Stomach smooth muscle (tissue), 2 donors: ENCODE measurements around the gene M1AP.
"Not testable (repeated sequence)": the region's sequence is repeated elsewhere in the genome, so short reads cannot be mapped to it uniquely, and the experiment has no call there.

Experiments used
- H3K27ac ChIP-seq: one replicate; pipeline ENCODE4 v1.7.0; 2013; ENCODE audit warnings: mild to moderate bottlenecking, low read length, inconsistent platforms
- H3K27me3 ChIP-seq, 2 donors: one replicate each; pipeline ENCODE4 v1.7.0; 2013; ENCODE audit warnings: low read length in 2 of 2; ENCODE audit not compliant: insufficient read depth in 2 of 2, control insufficient read depth in 1 of 2
- H3K36me3 ChIP-seq, 2 donors: one replicate each; pipeline ENCODE4 v1.7.0; 2013; ENCODE audit warnings: low read length in 2 of 2; ENCODE audit not compliant: control insufficient read depth in 2 of 2, insufficient read depth in 2 of 2
- H3K4me1 ChIP-seq: one replicate; pipeline ENCODE4 v1.7.0; 2013; ENCODE audit warnings: low read length; ENCODE audit not compliant: control insufficient read depth, insufficient read depth
- H3K4me3 ChIP-seq, 2 donors: one replicate each; pipeline ENCODE4 v1.7.0; 2013; ENCODE audit warnings: low read length in 2 of 2
- H3K9ac ChIP-seq, 2 donors: one replicate each; pipeline ENCODE4 v1.7.0; 2013; ENCODE audit warnings: low read length in 2 of 2, mild to moderate bottlenecking in 1 of 2
- H3K9me3 ChIP-seq, 2 donors: one replicate each; pipeline ENCODE4 v1.7.0; 2013; ENCODE audit warnings: low read length in 2 of 2; ENCODE audit not compliant: control insufficient read depth in 2 of 2
- donor health status: healthy.
- donor health status: Pancreatic carcinoma.

M1AP gene

DNA sequence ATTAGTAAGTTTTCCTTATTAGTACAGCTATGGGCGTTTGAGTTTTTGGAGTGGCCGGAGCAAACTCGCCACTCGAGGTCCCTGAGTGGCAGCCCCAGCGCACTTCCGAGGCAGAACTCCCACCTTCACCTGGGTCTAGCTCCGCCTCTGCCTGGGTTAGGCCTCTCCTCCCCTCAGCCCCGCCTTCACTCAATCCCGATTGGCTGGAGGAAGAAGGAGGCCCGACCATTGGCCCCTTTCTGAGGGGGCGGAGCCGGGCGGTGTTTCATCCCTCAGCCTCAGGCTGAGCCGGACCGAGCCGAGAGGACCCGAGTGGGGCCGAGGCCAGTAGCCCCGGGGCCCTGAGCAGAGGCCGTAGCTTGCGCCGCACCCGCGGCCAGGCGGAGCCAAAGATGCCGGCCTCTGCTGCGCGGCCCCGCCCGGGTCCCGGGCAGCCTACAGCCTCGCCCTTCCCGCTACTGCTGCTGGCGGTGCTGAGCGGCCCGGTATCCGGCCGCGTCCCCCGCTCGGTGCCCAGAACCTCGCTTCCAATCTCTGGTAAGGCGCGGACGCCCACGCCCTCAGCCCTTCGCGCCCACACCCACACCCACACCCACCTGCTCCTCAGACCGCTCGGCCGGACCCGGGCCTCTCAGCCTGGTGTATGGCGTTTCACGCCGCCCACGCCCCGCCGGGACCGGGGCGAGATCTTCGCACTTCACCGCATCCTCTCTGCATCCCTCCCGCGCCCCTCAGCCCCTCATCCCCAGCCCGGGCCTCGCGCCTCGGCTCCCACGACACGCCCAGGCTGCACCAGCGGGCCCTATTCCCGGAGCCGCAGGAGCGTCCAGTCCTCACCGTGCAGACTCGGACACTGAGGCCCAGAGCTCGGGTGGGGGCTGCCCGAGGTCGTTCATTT lies 6.1 kb upstream of the M1AP start, which contains the start of gene SEMA4F:
Gene SEMA4F, plus strand, starts transcription at position 263 of the 898 bp plus-strand sequence. Its CDS starts 130 bp downstream, at position 393.
- peak within 1 kb of the TSS; percentile 68 to 72 for H3K9ac ChIP-seq
- H3K36me3 ChIP-seq = peaks cover 5 to 15% of the 10 kb centered on the region in 2 donors
- H3K27me3 ChIP-seq = no peaks in the 10 kb centered on the region
- H3K4me1 ChIP-seq = peaks cover 11% of the 10 kb centered on the region
- peak within 1 kb of the TSS; percentile 71 to 81 for H3K4me3 ChIP-seq
- H3K27ac ChIP-seq = no peak within 1 kb of the TSS
- H3K9me3 ChIP-seq = no peaks in the 10 kb centered on the region

- H3K9me3 ChIP-seq = no peaks in the 10 kb centered on the region
- no peak overlapping the region for H3K27ac ChIP-seq
Observed at GRCh38 chr2:74653589-74653984, 5.5 kb upstream of the M1AP start.

DNA sequence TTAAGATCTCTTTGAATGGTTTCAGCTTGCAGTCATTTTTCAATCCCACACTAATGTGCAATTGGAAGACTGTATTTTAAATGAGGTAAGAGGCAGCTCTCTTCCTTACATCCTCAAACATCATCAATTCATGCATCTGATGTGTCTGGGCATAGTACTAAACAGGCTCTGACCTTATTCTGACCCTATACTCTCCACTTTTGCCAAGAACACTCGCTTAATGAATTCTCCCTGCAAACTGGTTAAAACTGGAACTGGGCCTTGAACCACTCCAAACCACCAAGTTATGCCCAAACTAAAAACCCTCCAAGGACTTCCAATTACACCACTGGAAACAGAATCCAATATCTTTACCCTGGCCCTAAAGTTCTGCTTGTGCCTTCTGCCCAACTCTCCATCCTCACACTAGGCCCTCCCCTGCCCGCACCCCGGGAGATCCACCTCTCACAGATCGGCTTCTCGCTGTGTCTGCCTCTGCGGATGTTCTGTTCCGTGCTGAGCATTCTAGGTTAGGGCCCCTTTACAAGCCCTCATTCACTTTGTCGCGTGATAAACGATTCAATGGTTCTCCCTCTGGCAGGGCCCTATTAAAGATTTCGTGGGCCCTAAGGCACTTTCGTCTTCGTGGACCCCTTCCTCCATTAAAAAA lies 1.2 kb downstream of the M1AP start:
- Histone ChIP-seq H3K4me3 (no peak overlapping the region), H3K27ac (no peak overlapping the region), H3K4me1 (no peaks in the 10 kb centered on the region), H3K9me3 (no peaks in the 10 kb centered on the region), H3K9ac (no peak overlapping the region), H3K27me3 (peaks cover 11 to 16% of the 10 kb centered on the region in 2 donors), H3K36me3 (no peaks in the 10 kb centered on the region)

More at GRCh38 chr2:74653589-74653984, 5.5 kb upstream of the M1AP start:
- Histone ChIP-seq H3K9ac (peak overlapping the region; percentile 42 to 50), H3K4me3 (peak overlapping the region; percentile 71 to 81), H3K36me3 (peaks cover 0 to 11% of the 10 kb centered on the region in 2 donors), H3K4me1 (peaks cover 11% of the 10 kb centered on the region), H3K27me3 (peaks cover 2 to 3% of the 10 kb centered on the region in 2 donors)

DNA sequence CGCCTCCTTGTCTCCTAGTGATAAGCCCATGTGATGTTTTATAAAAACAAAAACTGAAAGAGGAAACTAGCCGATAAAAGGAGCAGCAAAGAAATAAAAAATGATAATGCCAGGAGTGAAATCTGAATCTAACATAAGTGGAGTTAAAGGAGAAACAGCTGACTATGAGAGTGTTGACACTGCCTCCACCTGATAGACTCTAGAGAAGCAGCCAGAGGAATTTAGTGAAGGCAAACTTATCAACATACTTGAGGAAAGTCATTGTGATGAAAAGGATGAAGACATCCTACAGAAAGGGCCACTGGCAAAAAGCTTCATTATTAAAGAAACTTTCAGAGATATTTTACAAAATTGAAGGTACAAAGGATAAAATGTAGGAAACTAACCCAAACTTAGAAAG lies 1.9 kb downstream of the M1AP start:
- no peaks in the 10 kb centered on the region for H3K9me3 ChIP-seq
- H3K4me3 ChIP-seq = no peak overlapping the region
- H3K9ac ChIP-seq = no peak overlapping the region
- no peak overlapping the region for H3K27ac ChIP-seq
- peaks cover 11 to 16% of the 10 kb centered on the region in 2 donors for H3K27me3 ChIP-seq
- H3K4me1 ChIP-seq = no peaks in the 10 kb centered on the region
- no peaks in the 10 kb centered on the region for H3K36me3 ChIP-seq

GRCh38 chr2:74645344-74645743 lies 2.8 kb downstream of the M1AP start:
- no peaks in the 10 kb centered on the region for H3K9me3 ChIP-seq
- H3K27ac ChIP-seq = no peak overlapping the region
- no peak overlapping the region for H3K9ac ChIP-seq
- no peaks in the 10 kb centered on the region for H3K4me1 ChIP-seq
- H3K27me3 ChIP-seq = peaks cover 11 to 16% of the 10 kb centered on the region in 2 donors
- no peaks in the 10 kb centered on the region for H3K36me3 ChIP-seq
- no peak overlapping the region for H3K4me3 ChIP-seq

GRCh38 chr2:74639550-74639949 lies 8.6 kb downstream of the M1AP start:
- Histone ChIP-seq H3K27ac (no peak overlapping the region), H3K27me3 (no peaks in the 10 kb centered on the region), H3K4me1 (no peaks in the 10 kb centered on the region), H3K9ac (no peak overlapping the region), H3K4me3 (no peak overlapping the region), H3K36me3 (no peaks in the 10 kb centered on the region), H3K9me3 (no peaks in the 10 kb centered on the region)

DNA sequence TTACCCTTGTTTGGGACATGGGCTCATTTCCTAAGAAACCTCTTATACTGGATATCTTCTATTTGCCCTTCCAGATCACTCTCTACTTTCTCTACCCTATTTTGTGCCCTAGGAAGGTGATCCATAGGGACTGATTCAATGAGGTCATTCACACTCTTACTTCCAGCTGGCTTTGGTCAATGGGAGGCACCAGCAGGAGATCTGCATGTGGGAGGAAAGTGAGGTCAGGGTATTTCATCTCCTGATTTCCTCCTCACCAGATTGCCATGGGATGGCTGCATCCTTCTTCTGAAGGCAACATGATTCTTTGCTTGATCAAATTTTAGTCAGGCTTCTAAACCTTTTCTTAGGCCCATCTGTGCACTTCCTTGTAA lies 15.2 kb downstream of the M1AP start:
- H3K36me3 ChIP-seq = no peaks in the 10 kb centered on the region
- no peak overlapping the region for H3K27ac ChIP-seq
- no peaks in the 10 kb centered on the region for H3K9me3 ChIP-seq
- H3K27me3 ChIP-seq = no peaks in the 10 kb centered on the region
- no peak overlapping the region for H3K9ac ChIP-seq
- H3K4me3 ChIP-seq = no peak overlapping the region
- H3K4me1 ChIP-seq = no peaks in the 10 kb centered on the region

DNA sequence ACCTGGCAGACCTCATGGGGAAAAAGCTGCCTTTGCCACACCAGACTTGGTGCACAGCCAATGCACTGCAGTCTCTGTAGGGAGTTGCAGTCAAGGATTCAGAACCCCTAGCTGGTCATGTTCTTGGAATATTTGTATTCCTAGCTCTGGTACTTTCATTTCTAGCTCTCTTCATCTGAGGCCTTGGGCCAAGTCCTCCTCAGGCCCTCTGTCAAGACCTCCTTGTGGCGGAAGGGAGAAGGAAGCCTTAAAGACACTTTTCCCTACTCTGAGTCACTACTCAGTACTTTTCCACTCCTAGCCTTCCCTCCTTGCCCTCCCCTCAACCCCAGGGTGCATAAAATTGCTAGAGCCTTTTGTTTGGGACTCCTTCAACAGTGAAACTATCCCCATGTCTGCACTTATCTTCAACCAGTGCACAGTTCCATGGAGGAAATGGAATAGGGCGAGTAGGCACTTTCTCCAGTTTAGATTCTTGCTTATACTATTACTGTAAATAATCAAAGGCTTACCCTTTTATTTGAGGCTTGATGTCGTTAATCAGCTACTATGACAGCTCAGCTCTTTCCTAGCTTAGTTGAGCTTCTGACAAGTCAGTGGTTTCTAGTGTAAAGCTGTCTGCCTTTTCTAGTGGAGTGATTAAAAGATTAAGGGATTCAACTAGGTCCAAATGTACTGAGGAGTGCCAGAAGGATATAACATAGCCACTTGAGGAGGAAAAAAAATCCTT lies 15.8 kb downstream of the M1AP start:
- no peaks in the 10 kb centered on the region for H3K4me1 ChIP-seq
- no peaks in the 10 kb centered on the region for H3K9me3 ChIP-seq
- H3K27me3 ChIP-seq = no peaks in the 10 kb centered on the region
- H3K27ac ChIP-seq = no peak overlapping the region
- H3K36me3 ChIP-seq = no peaks in the 10 kb centered on the region
- H3K4me3 ChIP-seq = no peak overlapping the region
- no peak overlapping the region for H3K9ac ChIP-seq

GRCh38 chr2:74630454-74630853 lies 17.7 kb downstream of the M1AP start:
- not testable (repeated sequence) for H3K27ac ChIP-seq, H3K4me3 ChIP-seq, H3K27me3 ChIP-seq, H3K9me3 ChIP-seq, H3K9ac ChIP-seq, H3K36me3 ChIP-seq, H3K4me1 ChIP-seq

DNA sequence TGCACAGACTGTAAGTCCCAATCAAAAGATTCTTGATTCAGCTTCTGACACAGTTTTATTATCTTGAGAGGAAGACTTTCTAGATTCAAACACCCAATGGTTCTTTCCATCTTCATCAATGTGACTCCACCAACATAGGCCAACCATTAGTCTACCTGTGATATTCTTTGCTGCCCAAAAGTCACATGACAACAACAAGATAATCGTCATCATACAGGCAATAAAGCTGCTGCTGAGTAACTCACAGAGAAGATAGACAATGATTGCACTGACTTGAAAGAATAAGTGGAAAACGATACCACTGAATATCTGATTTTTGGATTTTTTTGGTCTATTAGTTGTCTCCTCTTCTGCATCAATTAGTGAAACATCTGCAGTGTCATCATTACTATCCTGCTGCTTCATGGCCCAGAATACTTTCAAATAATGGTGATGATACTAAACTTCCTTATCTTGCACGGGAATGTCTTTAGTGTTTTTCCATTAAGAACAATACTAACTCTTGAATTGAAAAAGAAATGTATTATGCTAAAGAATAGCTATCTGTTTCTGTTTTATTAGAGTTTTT lies 19.5 kb downstream of the M1AP start:
- Histone ChIP-seq H3K36me3 (no peaks in the 10 kb centered on the region), H3K9ac (no peak overlapping the region), H3K27me3 (no peaks in the 10 kb centered on the region), H3K9me3 (no peaks in the 10 kb centered on the region), H3K4me1 (no peaks in the 10 kb centered on the region), H3K27ac (no peak overlapping the region), H3K4me3 (no peak overlapping the region)
